Panc1 (cell line): ENCODE results near the gene ATF5. TPM values are rescaled to one million over a fixed set of nuclear protein-coding genes. Genes with fewer than 3 reads are reported as not detected.

Experiments used
- ATAC-seq: fragments of 200-7000 bp; cut with Tn5 transposase; 2 replicates; pipeline ENCODE4 v1.9.1; 2020; ENCODE audit warnings: mild to moderate bottlenecking, moderate library complexity
- BruUV-seq: library from RNA; stranded (reverse); fragments of 400-500 nt; replicated peaks from 2 replicates; lab custom pipeline; 2021; lab: Mats Ljungman, UMichigan
- CTCF ChIA-PET: fragments of 300-600 bp; sonication (Branson Sonifier 250); formaldehyde crosslinking; loops from one replicate; lab custom pipeline; 2022; ENCODE audit warnings: antibody characterized with exemption; lab: Charles Lee
- POLR2A ChIA-PET: fragments of 300-600 bp; sonication (Branson Sonifier 250); formaldehyde crosslinking; loops from one replicate; lab custom pipeline; 2022; ENCODE audit warnings: antibody characterized with exemption; lab: Charles Lee
- DNase-seq: peaks from one replicate; pipeline ENCODE4 v3.0.0-alpha.2; 2010; ENCODE audit warnings: low read depth, low spot score
- H3K27ac ChIP-seq: 2 replicates; pipeline ENCODE4 v1.5.1; 2011; ENCODE audit warnings: mild to moderate bottlenecking, low read length, inconsistent platforms
- H3K27me3 ChIP-seq: fragments of 200-500 bp; sonication (Bioruptor generic); 2 replicates; pipeline ENCODE4 v1.6.0; 2014; ENCODE audit warnings: low read length, inconsistent platforms; ENCODE audit not compliant: control insufficient read depth, insufficient read depth
- H3K36me3 ChIP-seq: fragments of 200-500 bp; sonication (Bioruptor generic); 2 replicates; pipeline ENCODE4 v1.5.1; 2014; ENCODE audit warnings: inconsistent platforms, mild to moderate bottlenecking, low read length, moderate library complexity; ENCODE audit not compliant: control insufficient read depth, insufficient read depth
- H3K4me1 ChIP-seq: 2 replicates; pipeline ENCODE4 v1.5.1; 2011; ENCODE audit warnings: inconsistent platforms, mild to moderate bottlenecking, low read length, moderate library complexity; ENCODE audit not compliant: control insufficient read depth, insufficient read depth
- H3K4me3 ChIP-seq, 2 experiments: 2 replicates each; pipeline ENCODE4 v1.5.1; 2011 to 2012; ENCODE audit warnings: low read depth in 2 of 2, low read length in 2 of 2, mild to moderate bottlenecking in 2 of 2, inconsistent platforms in 1 of 2, moderate library complexity in 1 of 2
- H3K9me3 ChIP-seq: fragments of 200-500 bp; sonication (Bioruptor generic); 2 replicates; pipeline ENCODE4 v1.5.1; 2014; ENCODE audit warnings: low read depth, mild to moderate bottlenecking, inconsistent platforms, low read length, moderate library complexity; ENCODE audit not compliant: control insufficient read depth, insufficient read depth
- CTCF ChIP-seq: fragments of 450-650 bp; IDR thresholded peaks from 2 replicates; pipeline ENCODE4 v1.5.1; 2017; ENCODE audit warnings: mild to moderate bottlenecking
- POLR2AphosphoS5 ChIP-seq: IDR thresholded peaks from 2 replicates; pipeline ENCODE4 v1.6.1; 2012; ENCODE audit warnings: mild to moderate bottlenecking, low read depth, low read length, moderate library complexity
- REST ChIP-seq, 2 experiments: IDR thresholded peaks; 2 replicates each; pipeline ENCODE4 v1.6.1; 2011 to 2012; ENCODE audit warnings: low read depth in 2 of 2, control low read depth in 1 of 2, low read length in 1 of 2, mild to moderate bottlenecking in 1 of 2, moderate library complexity in 1 of 2; ENCODE audit not compliant: insufficient read depth in 1 of 2
- SIN3A ChIP-seq: IDR thresholded peaks from 2 replicates; pipeline ENCODE4 v1.6.1; 2012; ENCODE audit warnings: low read depth, mild to moderate bottlenecking, low read length, moderate library complexity, borderline replicate concordance; ENCODE audit not compliant: insufficient read depth
- TCF7L2 ChIP-seq: IDR thresholded peaks from 2 replicates; pipeline ENCODE4 v1.6.1; 2011; ENCODE audit warnings: mild to moderate bottlenecking, low read depth, low read length, inconsistent platforms
- in situ Hi-C: cut with HindIII; loops from 2 replicates; pipeline ENCODE4 v1.10.0; 2016; ENCODE audit warnings: low sequenced_read_pairs, low pct_unique_long_range_greater_than_20kb
- intact Hi-C: fragments of 100-400 bp; cut with micrococcal nuclease; formaldehyde crosslinking; loops from one replicate; pipeline ENCODE4 v1.10.0; 2022; ENCODE audit not compliant: unreplicated experiment
- total RNA-seq: library from RNA; stranded (reverse); gene quantifications from one replicate; pipeline ENCODE4 v1.2.1, GENCODE V29; 2021; ENCODE audit not compliant: unreplicated experiment

ATF5 gene
- total RNA-seq, 1 experiment from 2014 or later, result 104 TPM

DNA sequence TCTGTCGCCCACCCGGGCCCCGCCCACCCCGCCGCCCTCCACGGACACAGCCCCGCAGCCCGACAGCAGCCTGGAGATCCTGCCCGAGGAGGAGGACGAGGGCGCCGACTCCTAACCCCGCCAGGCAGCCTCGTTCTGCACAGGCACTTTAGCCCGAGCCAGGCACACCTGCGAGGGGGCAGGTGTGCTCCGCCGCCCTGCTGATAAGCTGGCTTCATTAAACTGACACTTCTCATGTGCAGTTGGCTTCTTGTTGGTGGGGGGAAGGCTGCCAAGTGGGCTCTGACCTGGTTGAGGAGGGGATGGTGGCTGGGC lies 40.5 kb upstream of the ATF5 start:
- H3K27me3 ChIP-seq, result no peaks in the 10 kb centered on the region
- no TSS peak for BruUV-seq
- H3K4me1 ChIP-seq, result no peaks in the 10 kb centered on the region
- CTCF ChIA-PET, result no interaction called here
- TF ChIP-seq CTCF, result no peak
- TF ChIP-seq SIN3A, result no peak
- no peak for TF ChIP-seq TCF7L2
- no peak for TF ChIP-seq POLR2AphosphoS5
- TF ChIP-seq REST (IDR thresholded peaks at IDR 0.05; ENCODE audit: insufficient read depth in 1 of 2, low read depth in 2 of 2, low read length in 1 of 2), result no peak
- H3K4me3 ChIP-seq, result no peak overlapping the region
- no peak overlapping the region for H3K27ac ChIP-seq
- no peaks in the 10 kb centered on the region for H3K9me3 ChIP-seq
- DNase-seq (no peak), ATAC-seq (no peak)
- POLR2A ChIA-PET, result interaction anchor here (0.6 kb wide), 1 partner anchor 9 kb away, joined by 4 read pairs; no protein-coding TSS in a partner anchor
- no peaks in the 10 kb centered on the region for H3K36me3 ChIP-seq
- in situ Hi-C loops (no loop called here), intact Hi-C loops (no loop called here)

- no TSS peak for BruUV-seq
- POLR2A ChIA-PET, result no interaction called here
Observed at GRCh38 chr19:49889038-49889686, 39.8 kb upstream of the ATF5 start.

More at GRCh38 chr19:49889038-49889686, 39.8 kb upstream of the ATF5 start:
- no peak for TF ChIP-seq POLR2AphosphoS5
- no peak for TF ChIP-seq TCF7L2
- no peak for TF ChIP-seq REST (IDR thresholded peaks at IDR 0.05; ENCODE audit: insufficient read depth in 1 of 2, low read depth in 2 of 2, low read length in 1 of 2)
- TF ChIP-seq SIN3A, result no peak
- no peak for TF ChIP-seq CTCF
- Histone ChIP-seq H3K36me3 (no peaks in the 10 kb centered on the region), H3K4me1 (no peaks in the 10 kb centered on the region), H3K27me3 (no peaks in the 10 kb centered on the region), H3K27ac (no peak overlapping the region), H3K4me3 (no peak overlapping the region), H3K9me3 (no peaks in the 10 kb centered on the region)
- in situ Hi-C loops, result no loop called here
- CTCF ChIA-PET, result no interaction called here
- DNase-seq (no peak), ATAC-seq (no peak)
- intact Hi-C loops, result no loop called here
